ENCODE results near the gene RAP1GAP. TPM values are rescaled to one million over a fixed set of nuclear protein-coding genes. Genes with fewer than 3 reads are reported as not detected.
A peak's percentile ranks its signal among the peaks of the same experiment; 100 is the strongest.

RAP1GAP gene
- total RNA-seq, 4 donors from 2014 or later, result 1.9 to 6.8 (median 5.0) TPM

- H3K27me3 ChIP-seq, result peaks cover 0 to 45% (median 0%) of the 10 kb centered on the region in 4 donors
- H3K4me1 ChIP-seq, result peaks cover 0 to 26% (median 12%) of the 10 kb centered on the region in 3 donors
- no peak for TF ChIP-seq POLR2A (IDR thresholded peaks at IDR 0.05)
- TF ChIP-seq CTCF (IDR thresholded peaks at IDR 0.05), result no peak
- peak overlapping the region in 2 of 4 donors; percentile 56 to 77 for H3K27ac ChIP-seq
- H3K36me3 ChIP-seq, result no peaks in the 10 kb centered on the region
- no peak overlapping the region for H3K4me3 ChIP-seq
- intact Hi-C loops (cut with DNase I), result no loop called here
- DNase-seq, result no peak
- 94 to 98% methylated on average over 9 to 11 of the region's 18 CpGs for WGBS, 2 donors
- peaks cover 0 to 3% (median 0%) of the 10 kb centered on the region in 3 donors for H3K9me3 ChIP-seq
These were observed 93.7 kb downstream of the RAP1GAP start for GRCh38 chr1:21575351-21575942.

GRCh38 chr1:21574466-21575151 is 94.5 kb downstream of the RAP1GAP start:
- Histone ChIP-seq H3K36me3 (no peaks in the 10 kb centered on the region), H3K9me3 (peaks cover 0 to 3% (median 0%) of the 10 kb centered on the region in 3 donors), H3K27me3 (peaks cover 0 to 45% (median 0%) of the 10 kb centered on the region in 4 donors), H3K4me3 (peak overlapping the region in 1 of 4 donors; percentile 42), H3K4me1 (peaks cover 0 to 21% (median 12%) of the 10 kb centered on the region in 3 donors), H3K27ac (peak overlapping the region; percentile 42 to 77 (median 66))
- TF ChIP-seq POLR2A (IDR thresholded peaks at IDR 0.05), result no peak
- TF ChIP-seq CTCF (IDR thresholded peaks at IDR 0.05), result peak in 1 of 6 experiments; percentile 11
- WGBS, 2 donors, result 7 to 34% methylated on average over 4 to 18 of the region's 31 CpGs
- DNase-seq, result no peak
- intact Hi-C loops (cut with DNase I), result no loop called here

- Histone ChIP-seq H3K36me3 (no peaks in the 10 kb centered on the region), H3K27ac (peak overlapping the region in 2 of 4 donors; percentile 76 to 77), H3K4me1 (peaks cover 0 to 18% (median 12%) of the 10 kb centered on the region in 3 donors), H3K4me3 (no peak overlapping the region), H3K9me3 (peaks cover 0 to 3% (median 0%) of the 10 kb centered on the region in 3 donors), H3K27me3 (peaks cover 0 to 45% (median 0%) of the 10 kb centered on the region in 4 donors)
- no peak for TF ChIP-seq POLR2A (IDR thresholded peaks at IDR 0.05)
- peak in 5 of 6 experiments; percentile 32 to 59 (median 45) for TF ChIP-seq CTCF (IDR thresholded peaks at IDR 0.05)
- DNase-seq, result no peak
- 0 to 13% methylated on average over 3 to 11 of the region's 11 CpGs for WGBS, 2 donors
- intact Hi-C loops (cut with DNase I), result no loop called here
These were observed 95.1 kb downstream of the RAP1GAP start for GRCh38 chr1:21573971-21574465.

- no peak for DNase-seq
- TF ChIP-seq CTCF (IDR thresholded peaks at IDR 0.05) (no peak), POLR2A (IDR thresholded peaks at IDR 0.05) (no peak)
- Histone ChIP-seq H3K4me3 (no peak overlapping the region), H3K27ac (no peak overlapping the region), H3K4me1 (peaks cover 0 to 18% (median 12%) of the 10 kb centered on the region in 3 donors), H3K36me3 (no peaks in the 10 kb centered on the region), H3K9me3 (peaks cover 0 to 3% (median 0%) of the 10 kb centered on the region in 3 donors), H3K27me3 (peaks cover 0 to 45% (median 0%) of the 10 kb centered on the region in 4 donors)
- 38 to 68% methylated on average over 3 to 9 of the region's 11 CpGs for WGBS, 2 donors
- intact Hi-C loops (cut with DNase I), result no loop called here
These were observed 95.7 kb downstream of the RAP1GAP start for GRCh38 chr1:21573475-21573874.
